Endothelial cell of umbilical vein (primary cell): Measurements from ENCODE around the gene GPS1. TPM values are rescaled to one million over a fixed set of nuclear protein-coding genes. Genes with fewer than 3 reads are reported as not detected.

Experiments
- BruUV-seq: library from RNA; stranded (reverse); fragments of 400-500 nt; replicated peaks from 2 replicates; lab custom pipeline; 2021; lab: Mats Ljungman, UMichigan
- CTCF ChIA-PET: fragments of 300-600, 350-600 bp; sonication (Branson Sonifier 250); formaldehyde crosslinking; loops from one replicate; lab custom pipeline; 2021; ENCODE audit warnings: antibody characterized with exemption, inconsistent platforms; lab: Charles Lee
- POLR2A ChIA-PET: fragments of 300-600, 350-600 bp; sonication (Branson Sonifier 250); formaldehyde crosslinking; loops from one replicate; lab custom pipeline; 2021; ENCODE audit warnings: antibody characterized with exemption, inconsistent platforms; lab: Charles Lee
- DNase-seq: peaks from one replicate; pipeline ENCODE4 v3.0.0-alpha.2; 2011; ENCODE audit warnings: low read depth, low spot score
- FAIRE-seq: peaks from 2 replicates; lab custom pipeline; 2011; peaks lifted over from hg19 to GRCh38; lab: Jason Lieb, UNC
- H2AFZ ChIP-seq: 2 replicates; pipeline ENCODE4 v1.6.0; 2012; ENCODE audit warnings: low read depth, low read length, control low read depth, inconsistent platforms
- H3K27ac ChIP-seq: 2 replicates; pipeline ENCODE4 v1.5.1; 2011; ENCODE audit warnings: low read depth, mild to moderate bottlenecking, control low read depth, low read length, moderate library complexity; ENCODE audit not compliant: insufficient read depth
- H3K27me3 ChIP-seq, 2 experiments: 2 replicates each; pipeline versions ENCODE4 v1.6.0 to v1.6.1; 2011; ENCODE audit warnings: low read length in 2 of 2, mixed read lengths in 1 of 2; ENCODE audit not compliant: control insufficient read depth in 2 of 2, insufficient read depth in 2 of 2
- H3K36me3 ChIP-seq, 2 experiments: 2 replicates in 1 of 2; 3 replicates in 1 of 2; pipeline ENCODE4 v1.5.1; 2011; ENCODE audit warnings: low read length in 2 of 2, mild to moderate bottlenecking in 1 of 2, moderate library complexity in 1 of 2; ENCODE audit not compliant: control insufficient read depth in 2 of 2, insufficient read depth in 2 of 2; ENCODE audit errors: extremely low read depth in 1 of 2
- H3K4me1 ChIP-seq: 3 replicates; pipeline ENCODE4 v1.5.1; 2011; ENCODE audit warnings: mild to moderate bottlenecking, low read length; ENCODE audit not compliant: control insufficient read depth, insufficient read depth; ENCODE audit errors: extremely low read depth
- H3K4me2 ChIP-seq: 2 replicates; pipeline ENCODE4 v1.6.1; 2011; ENCODE audit warnings: low read length, control low read depth, mixed read lengths; ENCODE audit not compliant: insufficient read depth
- H3K4me3 ChIP-seq, 3 experiments: fragments of 200-600 bp in 1 of 3; sonication (generic), shearing (Covaris generic) in 1 of 3; replicated peaks in 1 of 3; 2 replicates each; pipeline ENCODE4 v1.5.1; 2011 to 2016; ENCODE audit warnings: control low read depth in 3 of 3, low read length in 3 of 3, mild to moderate bottlenecking in 2 of 3, inconsistent platforms in 1 of 3, low read depth in 1 of 3, moderate library complexity in 1 of 3; ENCODE audit not compliant: insufficient read depth in 1 of 3
- H3K79me2 ChIP-seq: 2 replicates; pipeline ENCODE4 v1.6.0; 2012; ENCODE audit warnings: low read length, inconsistent platforms; ENCODE audit not compliant: control insufficient read depth, insufficient read depth
- H3K9ac ChIP-seq: replicated peaks from 2 replicates; pipeline ENCODE3; 2011; ENCODE audit warnings: low read length, control low read depth; ENCODE audit not compliant: insufficient read depth; ENCODE audit errors: extremely low read depth
- H3K9me1 ChIP-seq: replicated peaks from 3 replicates; pipeline ENCODE4 v1.6.0; 2011; ENCODE audit warnings: mild to moderate bottlenecking, low read length; ENCODE audit not compliant: control insufficient read depth, insufficient read depth; ENCODE audit errors: extremely low read depth
- H3K9me3 ChIP-seq: replicated peaks from 2 replicates; pipeline ENCODE4 v1.5.1; 2012; ENCODE audit warnings: low read length, inconsistent platforms; ENCODE audit not compliant: control insufficient read depth, insufficient read depth
- H4K20me1 ChIP-seq: replicated peaks from 2 replicates; pipeline ENCODE3; 2011; ENCODE audit warnings: mild to moderate bottlenecking, low read length; ENCODE audit not compliant: control insufficient read depth, insufficient read depth; ENCODE audit errors: extremely low read depth
- CTCF ChIP-seq, 2 donors: IDR thresholded peaks; 1 replicate in 1 of 2; 2 replicates in 1 of 2; pipeline ENCODE4 v1.5.1; 2011; ENCODE audit warnings: low read length in 2 of 2, mild to moderate bottlenecking in 2 of 2, moderate library complexity in 2 of 2, control low read depth in 1 of 2, inconsistent platforms in 1 of 2, low read depth in 1 of 2; ENCODE audit not compliant: insufficient read depth in 1 of 2; ENCODE audit errors: extremely low read depth in 1 of 2
- EZH2 ChIP-seq: IDR thresholded peaks from 2 replicates; pipeline ENCODE4 v1.6.1; 2012; ENCODE audit warnings: borderline replicate concordance, low read depth, mild to moderate bottlenecking, moderate library complexity, low read length, inconsistent platforms; ENCODE audit not compliant: severe bottlenecking
- FOS ChIP-seq: IDR thresholded peaks from 2 replicates; pipeline ENCODE4 v1.6.1; 2011; ENCODE audit warnings: mild to moderate bottlenecking, low read length, moderate library complexity, borderline replicate concordance; ENCODE audit not compliant: insufficient read depth
- GATA2 ChIP-seq: IDR thresholded peaks from 2 replicates; pipeline ENCODE4 v1.7.0; 2011; ENCODE audit warnings: low read depth, mild to moderate bottlenecking, moderate library complexity, mixed read lengths, low read length; ENCODE audit not compliant: insufficient read length, insufficient read depth
- JUN ChIP-seq: IDR thresholded peaks from 2 replicates; pipeline ENCODE4 v1.6.1; 2011; ENCODE audit warnings: borderline replicate concordance, low read depth; ENCODE audit not compliant: insufficient read length, insufficient read depth
- MYC ChIP-seq: IDR thresholded peaks from one replicate; pipeline ENCODE4 v1.6.1; 2011; ENCODE audit warnings: mild to moderate bottlenecking, low read depth, low read length
- POLR2A ChIP-seq: IDR thresholded peaks from 2 replicates; pipeline ENCODE4 v1.6.1; 2012; ENCODE audit warnings: low read depth, mild to moderate bottlenecking, control low read depth, low read length
- POLR2AphosphoS5 ChIP-seq: IDR thresholded peaks from 2 replicates; pipeline ENCODE4 v1.6.1; 2012; ENCODE audit warnings: low read depth, mild to moderate bottlenecking, control low read depth, low read length, moderate library complexity; ENCODE audit not compliant: insufficient read depth
- dilution Hi-C: fragments of 300-500 bp; cut with MboI; formaldehyde crosslinking; loops from one replicate; pipeline ENCODE4 v1.15.0; 2019; ENCODE audit warnings: low sequenced_read_pairs; ENCODE audit not compliant: extremely low pct_ligation_motif_present
- intact Hi-C: fragments of 100-400 bp; cut with micrococcal nuclease; formaldehyde crosslinking; loops from one replicate; pipeline ENCODE4 v1.10.0; 2022
- polyA plus RNA-seq, 4 experiments: library from polyadenylated mRNA; depleted of rRNA in 3 of 4; stranded (reverse) in 3 of 4; unstranded in 1 of 4; fragments of >200 nt; gene quantifications; 2 replicates each; pipeline versions ENCODE4 v1.2.1 to v1.2.3, GENCODE V29; 2011 to 2012; ENCODE audit warnings: missing spikeins in 1 of 4
- total RNA-seq: library from RNA; stranded (reverse); gene quantifications from 2 replicates; pipeline ENCODE4 v1.2.3, GENCODE V29; 2021
- TF ChIP-seq, protein P1 (sequence below): IDR thresholded peaks from 2 replicates; pipeline ENCODE4 v1.6.1; 2011; ENCODE audit not compliant: insufficient read depth, insufficient read length

Gene GPS1
- total and polyA plus RNA-seq, 2 donors (not counting 3 experiments of a cell fraction or from before 2014, with no cell fraction given): 116 to 178 TPM

GRCh38 chr17:82101301-82101715, 49.6 kb downstream of the GPS1 start:
- POLR2A ChIA-PET: no interaction called here

More at GRCh38 chr17:82101301-82101715, 49.6 kb downstream of the GPS1 start:
- Histone ChIP-seq H3K36me3 (no peaks in the 10 kb centered on the region), H3K79me2 (peaks cover 18% of the 10 kb centered on the region), H3K9ac (no peak overlapping the region), H4K20me1 (no peaks in the 10 kb centered on the region), H3K9me1 (no peaks in the 10 kb centered on the region), H2AFZ (no peak overlapping the region), H3K4me2 (no peak overlapping the region), H3K27ac (no peak overlapping the region), H3K9me3 (no peaks in the 10 kb centered on the region), H3K4me3 (no peak overlapping the region), H3K4me1 (peaks cover 18% of the 10 kb centered on the region), H3K27me3 (no peaks in the 10 kb centered on the region)
- no peak for DNase-seq
- dilution Hi-C loops: no loop called here
- no peak for FAIRE-seq
- CTCF ChIA-PET: interaction anchor here (3.3 kb wide), 1 partner anchor 71 kb away, joined by 8 read pairs; the partner anchor contains the start of gene RAC3
- TF ChIP-seq POLR2A (no peak), FOS (no peak), POLR2AphosphoS5 (no peak), CTCF (IDR thresholded peaks at IDR 0.05; ENCODE audit: extremely low read depth in 1 of 2, insufficient read depth in 1 of 2, low read depth in 1 of 2, low read length in 2 of 2) (no peak), JUN (no peak), MYC (no peak), EZH2 (no peak), GATA2 (no peak)
- TF ChIP-seq, protein P1, sequence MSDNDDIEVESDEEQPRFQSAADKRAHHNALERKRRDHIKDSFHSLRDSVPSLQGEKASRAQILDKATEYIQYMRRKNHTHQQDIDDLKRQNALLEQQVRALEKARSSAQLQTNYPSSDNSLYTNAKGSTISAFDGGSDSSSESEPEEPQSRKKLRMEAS: no peak
- no TSS peak for BruUV-seq
- intact Hi-C loops: no loop called here
